Measurements from ENCODE around the gene LY6G5C. TPM values are rescaled to one million over a fixed set of nuclear protein-coding genes. Genes with fewer than 3 reads are reported as not detected.

LY6G5C gene
- total and polyA plus RNA-seq, 2 of the 13 experiments (the other 11 are each of a cell fraction or from before 2014, with no cell fraction given): 0.33 to 0.55 TPM

DNA sequence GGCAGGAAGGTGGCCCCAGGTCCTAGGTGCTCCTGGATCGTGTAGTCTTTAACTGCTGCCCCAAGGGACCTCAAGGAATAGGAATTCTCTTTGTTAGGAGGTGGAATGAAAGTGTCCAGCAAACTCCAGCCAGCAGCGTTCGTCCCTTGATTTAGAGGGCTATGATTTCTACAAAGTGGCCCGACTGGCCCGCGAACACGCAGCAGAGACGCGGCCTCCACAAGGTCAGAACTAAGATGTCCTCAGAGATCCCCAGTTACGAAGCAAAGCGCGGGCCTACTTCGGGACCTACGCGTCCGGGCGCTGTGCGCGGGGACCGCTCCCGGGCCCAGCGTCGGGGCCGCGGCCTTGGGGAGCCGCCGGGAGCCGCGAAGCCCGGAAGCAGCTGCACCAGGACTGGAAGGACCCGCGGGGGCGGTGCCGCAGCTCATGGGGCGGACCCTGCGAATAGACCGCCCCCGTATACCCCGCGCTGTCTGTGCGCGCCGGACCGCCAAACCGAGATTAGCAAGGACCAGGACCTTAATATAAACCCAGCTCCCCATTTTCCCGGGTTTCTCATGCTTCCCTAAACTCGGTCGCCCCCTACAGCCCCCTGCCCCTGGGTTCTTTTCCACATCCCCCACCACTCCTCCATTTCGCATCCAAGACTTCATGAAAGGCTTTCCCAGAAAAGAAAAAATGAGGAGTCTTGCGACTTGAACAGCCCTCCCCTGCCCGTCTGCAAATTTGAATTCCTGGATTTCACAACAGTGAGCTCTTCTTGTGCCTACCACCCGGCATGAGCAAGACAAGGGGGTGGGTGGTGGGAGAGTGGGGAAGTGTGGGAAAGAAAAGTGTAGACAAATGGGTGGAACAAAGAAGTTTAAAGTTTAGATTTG is 20.2 kb downstream of the LY6G5C start, which contains the start of gene C6orf47 (continued):
- TF ChIP-seq, protein P1, sequence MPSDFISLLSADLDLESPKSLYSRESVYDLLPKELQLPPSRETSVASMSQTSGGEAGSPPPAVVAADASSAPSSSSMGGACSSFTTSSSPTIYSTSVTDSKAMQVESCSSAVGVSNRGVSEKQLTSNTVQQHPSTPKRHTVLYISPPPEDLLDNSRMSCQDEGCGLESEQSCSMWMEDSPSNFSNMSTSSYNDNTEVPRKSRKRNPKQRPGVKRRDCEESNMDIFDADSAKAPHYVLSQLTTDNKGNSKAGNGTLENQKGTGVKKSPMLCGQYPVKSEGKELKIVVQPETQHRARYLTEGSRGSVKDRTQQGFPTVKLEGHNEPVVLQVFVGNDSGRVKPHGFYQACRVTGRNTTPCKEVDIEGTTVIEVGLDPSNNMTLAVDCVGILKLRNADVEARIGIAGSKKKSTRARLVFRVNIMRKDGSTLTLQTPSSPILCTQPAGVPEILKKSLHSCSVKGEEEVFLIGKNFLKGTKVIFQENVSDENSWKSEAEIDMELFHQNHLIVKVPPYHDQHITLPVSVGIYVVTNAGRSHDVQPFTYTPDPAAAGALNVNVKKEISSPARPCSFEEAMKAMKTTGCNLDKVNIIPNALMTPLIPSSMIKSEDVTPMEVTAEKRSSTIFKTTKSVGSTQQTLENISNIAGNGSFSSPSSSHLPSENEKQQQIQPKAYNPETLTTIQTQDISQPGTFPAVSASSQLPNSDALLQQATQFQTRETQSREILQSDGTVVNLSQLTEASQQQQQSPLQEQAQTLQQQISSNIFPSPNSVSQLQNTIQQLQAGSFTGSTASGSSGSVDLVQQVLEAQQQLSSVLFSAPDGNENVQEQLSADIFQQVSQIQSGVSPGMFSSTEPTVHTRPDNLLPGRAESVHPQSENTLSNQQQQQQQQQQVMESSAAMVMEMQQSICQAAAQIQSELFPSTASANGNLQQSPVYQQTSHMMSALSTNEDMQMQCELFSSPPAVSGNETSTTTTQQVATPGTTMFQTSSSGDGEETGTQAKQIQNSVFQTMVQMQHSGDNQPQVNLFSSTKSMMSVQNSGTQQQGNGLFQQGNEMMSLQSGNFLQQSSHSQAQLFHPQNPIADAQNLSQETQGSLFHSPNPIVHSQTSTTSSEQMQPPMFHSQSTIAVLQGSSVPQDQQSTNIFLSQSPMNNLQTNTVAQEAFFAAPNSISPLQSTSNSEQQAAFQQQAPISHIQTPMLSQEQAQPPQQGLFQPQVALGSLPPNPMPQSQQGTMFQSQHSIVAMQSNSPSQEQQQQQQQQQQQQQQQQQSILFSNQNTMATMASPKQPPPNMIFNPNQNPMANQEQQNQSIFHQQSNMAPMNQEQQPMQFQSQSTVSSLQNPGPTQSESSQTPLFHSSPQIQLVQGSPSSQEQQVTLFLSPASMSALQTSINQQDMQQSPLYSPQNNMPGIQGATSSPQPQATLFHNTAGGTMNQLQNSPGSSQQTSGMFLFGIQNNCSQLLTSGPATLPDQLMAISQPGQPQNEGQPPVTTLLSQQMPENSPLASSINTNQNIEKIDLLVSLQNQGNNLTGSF (CRISPR knock-in tag; IDR thresholded peaks at IDR 0.05): peak; percentile 94
- TF ChIP-seq IRF2 (CRISPR knock-in tag; IDR thresholded peaks at IDR 0.05) (no peak; the same call in 1 of the 2 replicates), ZBTB7A (CRISPR knock-in tag; IDR thresholded peaks at IDR 0.05) (peak; percentile 60; the same call in 1 of the 2 replicates), THYN1 (CRISPR knock-in tag; IDR thresholded peaks at IDR 0.05; ENCODE audit: borderline replicate concordance, low read depth) (no peak), ZNF12 (CRISPR knock-in tag; IDR thresholded peaks at IDR 0.05) (peak; percentile 70; the same call in 1 of the 2 replicates), CBFB (CRISPR knock-in tag; IDR thresholded peaks at IDR 0.05) (peak; percentile 68; the same call in 1 of the 2 replicates), ZNF501 (CRISPR knock-in tag; IDR thresholded peaks at IDR 0.05) (peak; percentile 94), NFYC (CRISPR knock-in tag; IDR thresholded peaks at IDR 0.05) (no peak), KDM6A (CRISPR knock-in tag; IDR thresholded peaks at IDR 0.05; ENCODE audit: low read depth) (no peak), ZNF562 (CRISPR knock-in tag; IDR thresholded peaks at IDR 0.05; ENCODE audit: borderline replicate concordance) (no peak), REL (CRISPR knock-in tag; conservative IDR thresholded peaks at IDR 0.05) (no peak), ZNF790 (CRISPR knock-in tag; IDR thresholded peaks at IDR 0.05; ENCODE audit: borderline replicate concordance) (no peak), ZNF432 (CRISPR knock-in tag; IDR thresholded peaks at IDR 0.05; ENCODE audit: borderline replicate concordance) (no peak)
- TF ChIP-seq, protein P2, sequence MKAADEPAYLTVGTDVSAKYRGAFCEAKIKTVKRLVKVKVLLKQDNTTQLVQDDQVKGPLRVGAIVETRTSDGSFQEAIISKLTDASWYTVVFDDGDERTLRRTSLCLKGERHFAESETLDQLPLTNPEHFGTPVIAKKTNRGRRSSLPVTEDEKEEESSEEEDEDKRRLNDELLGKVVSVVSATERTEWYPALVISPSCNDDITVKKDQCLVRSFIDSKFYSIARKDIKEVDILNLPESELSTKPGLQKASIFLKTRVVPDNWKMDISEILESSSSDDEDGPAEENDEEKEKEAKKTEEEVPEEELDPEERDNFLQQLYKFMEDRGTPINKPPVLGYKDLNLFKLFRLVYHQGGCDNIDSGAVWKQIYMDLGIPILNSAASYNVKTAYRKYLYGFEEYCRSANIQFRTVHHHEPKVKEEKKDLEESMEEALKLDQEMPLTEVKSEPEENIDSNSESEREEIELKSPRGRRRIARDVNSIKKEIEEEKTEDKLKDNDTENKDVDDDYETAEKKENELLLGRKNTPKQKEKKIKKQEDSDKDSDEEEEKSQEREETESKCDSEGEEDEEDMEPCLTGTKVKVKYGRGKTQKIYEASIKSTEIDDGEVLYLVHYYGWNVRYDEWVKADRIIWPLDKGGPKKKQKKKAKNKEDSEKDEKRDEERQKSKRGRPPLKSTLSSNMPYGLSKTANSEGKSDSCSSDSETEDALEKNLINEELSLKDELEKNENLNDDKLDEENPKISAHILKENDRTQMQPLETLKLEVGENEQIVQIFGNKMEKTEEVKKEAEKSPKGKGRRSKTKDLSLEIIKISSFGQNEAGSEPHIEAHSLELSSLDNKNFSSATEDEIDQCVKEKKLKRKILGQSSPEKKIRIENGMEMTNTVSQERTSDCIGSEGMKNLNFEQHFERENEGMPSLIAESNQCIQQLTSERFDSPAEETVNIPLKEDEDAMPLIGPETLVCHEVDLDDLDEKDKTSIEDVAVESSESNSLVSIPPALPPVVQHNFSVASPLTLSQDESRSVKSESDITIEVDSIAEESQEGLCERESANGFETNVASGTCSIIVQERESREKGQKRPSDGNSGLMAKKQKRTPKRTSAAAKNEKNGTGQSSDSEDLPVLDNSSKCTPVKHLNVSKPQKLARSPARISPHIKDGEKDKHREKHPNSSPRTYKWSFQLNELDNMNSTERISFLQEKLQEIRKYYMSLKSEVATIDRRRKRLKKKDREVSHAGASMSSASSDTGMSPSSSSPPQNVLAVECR (CRISPR knock-in tag; IDR thresholded peaks at IDR 0.05; ENCODE audit: borderline replicate concordance): peak; percentile 92
- TF ChIP-seq, protein P3, sequence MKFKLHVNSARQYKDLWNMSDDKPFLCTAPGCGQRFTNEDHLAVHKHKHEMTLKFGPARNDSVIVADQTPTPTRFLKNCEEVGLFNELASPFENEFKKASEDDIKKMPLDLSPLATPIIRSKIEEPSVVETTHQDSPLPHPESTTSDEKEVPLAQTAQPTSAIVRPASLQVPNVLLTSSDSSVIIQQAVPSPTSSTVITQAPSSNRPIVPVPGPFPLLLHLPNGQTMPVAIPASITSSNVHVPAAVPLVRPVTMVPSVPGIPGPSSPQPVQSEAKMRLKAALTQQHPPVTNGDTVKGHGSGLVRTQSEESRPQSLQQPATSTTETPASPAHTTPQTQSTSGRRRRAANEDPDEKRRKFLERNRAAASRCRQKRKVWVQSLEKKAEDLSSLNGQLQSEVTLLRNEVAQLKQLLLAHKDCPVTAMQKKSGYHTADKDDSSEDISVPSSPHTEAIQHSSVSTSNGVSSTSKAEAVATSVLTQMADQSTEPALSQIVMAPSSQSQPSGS (CRISPR knock-in tag; IDR thresholded peaks at IDR 0.05): peak; percentile 54; the same call in 1 of the 2 replicates
- TF ChIP-seq, protein P4, sequence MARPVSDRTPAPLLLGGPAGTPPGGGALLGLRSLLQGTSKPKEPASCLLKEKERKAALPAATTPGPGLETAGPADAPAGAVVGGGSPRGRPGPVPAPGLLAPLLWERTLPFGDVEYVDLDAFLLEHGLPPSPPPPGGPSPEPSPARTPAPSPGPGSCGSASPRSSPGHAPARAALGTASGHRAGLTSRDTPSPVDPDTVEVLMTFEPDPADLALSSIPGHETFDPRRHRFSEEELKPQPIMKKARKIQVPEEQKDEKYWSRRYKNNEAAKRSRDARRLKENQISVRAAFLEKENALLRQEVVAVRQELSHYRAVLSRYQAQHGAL (CRISPR knock-in tag; IDR thresholded peaks at IDR 0.05; ENCODE audit: not compliant biosample characterization): peak; percentile 82
